Measurements from ENCODE around the gene TCEANC.

- no peak for TF ChIP-seq CTCF (IDR thresholded peaks at IDR 0.05)
- no peak for TF ChIP-seq REST (IDR thresholded peaks at IDR 0.05; ENCODE audit: insufficient read depth in 1 of 2, low read depth in 2 of 2, low read length in 1 of 2)
- no peak for TF ChIP-seq SIN3A (IDR thresholded peaks at IDR 0.05; ENCODE audit: borderline replicate concordance, insufficient read depth, low read depth, low read length)
Measured at GRCh38 chrX:13662355-13662791, 9.4 kb downstream of the TCEANC start.
